Stimulated activated CD4-positive, alpha-beta T cell treated with anti-CD3 and anti-CD28 coated beads, Interleukin-4, amount 100 ng/mL, for 4 hours (primary cell): ENCODE results near the gene MET.
"Not testable (repeated sequence)": the region's sequence is repeated elsewhere in the genome, so short reads cannot be mapped to it uniquely, and the experiment has no call there.

Experiments
- DNase-seq, 2 experiments: peaks; one replicate each; pipeline ENCODE4 v3.0.0-alpha.2; 2020

The MET gene

DNA sequence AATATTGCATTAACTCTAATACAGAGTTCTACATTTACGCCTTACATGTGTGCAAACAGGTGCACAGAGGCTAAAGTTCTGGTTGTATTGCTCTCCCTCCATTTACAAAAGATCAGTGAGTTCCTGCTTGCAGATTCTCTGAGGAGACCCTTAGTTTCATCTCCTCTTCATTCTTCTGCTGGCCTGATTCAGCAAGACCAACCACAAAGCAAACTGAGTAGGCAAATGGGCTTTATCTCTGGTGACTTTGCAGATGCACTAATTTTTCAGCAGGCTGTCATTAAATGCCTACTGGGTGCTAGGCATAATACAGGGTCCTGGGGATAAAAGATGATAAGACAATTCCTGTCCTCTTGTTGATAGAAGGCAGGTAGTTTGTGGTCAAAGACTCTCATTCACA, 56.4 kb downstream of the MET start:
- no peak for DNase-seq

DNA sequence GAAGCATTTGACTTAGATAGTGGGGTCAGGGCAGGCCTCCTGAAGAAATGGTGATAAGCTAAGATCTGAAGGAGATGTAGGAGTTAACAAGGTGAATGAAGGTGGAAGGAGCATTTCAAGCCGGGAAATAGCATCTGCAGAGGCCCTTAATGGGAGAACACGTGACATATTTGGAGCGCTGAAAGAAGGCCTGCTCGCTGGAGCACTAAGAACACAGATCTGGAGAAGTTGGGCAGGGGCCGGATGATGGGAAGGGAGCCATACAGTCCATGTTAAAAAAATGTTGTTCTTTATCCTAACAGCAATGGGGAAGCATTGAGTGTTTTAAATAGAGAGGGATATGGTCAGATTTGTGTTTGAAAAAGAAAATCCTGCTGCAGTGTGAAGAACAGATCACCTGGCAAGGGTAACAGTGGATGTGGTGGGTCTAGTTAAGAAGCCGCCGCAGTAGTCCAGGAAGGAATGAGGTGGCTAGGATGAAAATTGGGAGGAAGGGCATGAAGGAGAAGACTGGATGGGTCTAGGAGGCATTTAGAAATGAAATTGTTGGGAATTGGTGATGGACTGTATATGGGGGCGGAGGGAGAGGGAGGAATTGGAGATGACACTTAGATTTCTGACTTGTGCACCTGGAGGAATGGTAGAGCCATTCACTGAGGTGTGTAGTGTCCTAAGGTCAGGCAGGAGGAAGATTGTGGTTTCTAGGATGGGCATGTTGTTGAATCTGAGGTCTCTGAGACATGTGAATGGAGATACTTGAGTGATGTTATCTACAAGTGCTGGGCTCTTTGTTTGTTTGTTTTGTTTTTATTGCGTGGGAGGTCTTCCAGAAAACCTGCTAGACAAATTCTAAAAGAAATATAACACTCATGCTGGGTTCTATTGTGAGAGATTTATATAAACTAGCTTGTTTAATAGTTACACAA, 58.4 kb downstream of the MET start:
- no peak for DNase-seq

DNA sequence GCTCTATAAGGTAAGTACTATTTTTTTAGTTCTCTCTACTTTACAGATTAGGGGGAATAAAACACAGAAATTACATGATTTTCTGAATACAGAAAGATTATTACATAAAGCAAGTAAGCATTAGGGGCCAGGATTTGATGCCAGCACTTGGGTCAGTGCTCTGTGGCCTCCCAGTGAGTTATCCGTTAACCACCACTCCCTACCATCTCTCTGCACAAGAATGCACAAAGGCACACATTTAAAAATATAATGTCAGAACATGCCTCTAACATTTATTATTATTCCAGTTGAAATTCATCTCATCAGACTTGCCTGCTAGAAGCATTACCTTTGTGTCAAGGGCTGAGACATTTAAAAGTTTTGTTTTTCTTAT, 59.0 kb downstream of the MET start:
- no peak for DNase-seq

DNA sequence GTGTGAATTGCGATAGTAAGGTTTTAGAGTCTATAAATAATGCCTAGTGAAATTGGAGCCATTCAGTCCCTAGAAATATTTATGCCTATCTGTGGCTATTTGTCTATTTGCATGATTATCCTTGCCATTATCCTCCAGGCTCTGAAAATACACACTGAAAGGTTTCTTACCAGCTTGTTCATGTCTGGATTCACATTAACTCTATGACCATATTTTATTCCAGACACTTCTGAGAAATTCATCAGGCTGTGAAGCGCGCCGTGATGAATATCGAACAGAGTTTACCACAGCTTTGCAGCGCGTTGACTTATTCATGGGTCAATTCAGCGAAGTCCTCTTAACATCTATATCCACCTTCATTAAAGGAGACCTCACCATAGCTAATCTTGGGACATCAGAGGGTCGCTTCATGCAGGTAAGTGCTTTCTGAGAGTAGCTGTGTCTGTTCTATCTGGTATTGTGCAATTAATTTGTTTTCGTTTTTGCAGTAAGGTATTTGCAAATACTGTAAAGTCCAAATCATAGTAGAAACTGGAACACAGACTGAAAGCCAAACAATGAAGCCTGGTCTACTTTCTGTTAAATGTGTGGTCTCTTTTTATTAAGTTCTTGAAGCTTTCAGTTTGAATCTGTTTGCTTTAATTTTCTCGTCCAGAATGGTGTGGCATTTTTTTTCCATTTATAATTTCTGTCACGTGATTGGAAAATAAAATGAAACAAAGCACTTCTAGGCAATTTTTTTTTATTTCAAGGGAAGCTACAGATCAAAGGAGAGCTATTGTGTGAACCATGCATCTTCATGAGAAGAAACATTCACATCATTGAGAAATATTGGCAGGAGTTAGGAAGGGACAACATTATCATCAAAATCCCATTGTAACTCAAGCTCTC, 59.7 kb downstream of the MET start:
- DNase-seq = no peak

DNA sequence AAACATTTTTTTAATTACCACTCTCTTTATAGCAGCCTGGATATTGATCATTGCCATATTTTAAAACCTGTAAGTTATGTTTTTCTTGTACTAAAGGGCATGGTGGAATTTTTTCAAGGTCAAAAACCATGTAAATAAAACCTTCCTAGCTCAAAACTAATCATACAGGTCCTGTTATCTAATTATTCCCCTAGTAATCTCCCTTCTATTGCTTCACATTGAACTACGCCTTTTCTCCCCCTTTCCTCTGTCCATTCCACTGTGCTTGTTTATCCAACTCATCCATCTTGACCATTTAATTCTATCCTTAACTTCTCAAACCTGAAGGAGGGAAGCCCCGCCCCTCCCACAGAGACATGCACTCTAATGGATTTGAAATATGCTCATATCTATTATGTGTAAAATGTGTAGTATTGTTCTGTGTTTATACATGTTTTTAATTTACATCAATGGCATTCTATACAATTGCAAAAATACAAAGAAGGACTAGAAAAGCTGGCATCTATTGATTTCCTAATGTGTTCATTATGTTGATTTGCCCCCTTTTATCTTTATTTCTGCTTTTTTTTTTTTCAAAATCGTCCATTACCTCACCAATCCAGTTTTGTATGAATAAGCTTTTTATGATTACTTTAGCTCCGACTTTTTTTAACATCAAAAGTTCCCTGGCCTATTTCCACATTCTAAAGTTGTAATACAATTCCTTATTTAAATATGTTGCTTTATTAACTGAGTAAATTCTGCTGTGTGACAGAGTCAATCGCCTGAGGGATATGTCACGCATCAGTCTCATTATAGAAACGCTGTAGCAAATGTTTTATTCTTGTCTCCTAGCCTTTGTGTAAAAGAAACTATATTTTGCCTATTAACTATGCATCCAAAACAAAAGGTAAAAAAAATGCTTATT, 61.0 kb downstream of the MET start:
- no peak for DNase-seq

DNA sequence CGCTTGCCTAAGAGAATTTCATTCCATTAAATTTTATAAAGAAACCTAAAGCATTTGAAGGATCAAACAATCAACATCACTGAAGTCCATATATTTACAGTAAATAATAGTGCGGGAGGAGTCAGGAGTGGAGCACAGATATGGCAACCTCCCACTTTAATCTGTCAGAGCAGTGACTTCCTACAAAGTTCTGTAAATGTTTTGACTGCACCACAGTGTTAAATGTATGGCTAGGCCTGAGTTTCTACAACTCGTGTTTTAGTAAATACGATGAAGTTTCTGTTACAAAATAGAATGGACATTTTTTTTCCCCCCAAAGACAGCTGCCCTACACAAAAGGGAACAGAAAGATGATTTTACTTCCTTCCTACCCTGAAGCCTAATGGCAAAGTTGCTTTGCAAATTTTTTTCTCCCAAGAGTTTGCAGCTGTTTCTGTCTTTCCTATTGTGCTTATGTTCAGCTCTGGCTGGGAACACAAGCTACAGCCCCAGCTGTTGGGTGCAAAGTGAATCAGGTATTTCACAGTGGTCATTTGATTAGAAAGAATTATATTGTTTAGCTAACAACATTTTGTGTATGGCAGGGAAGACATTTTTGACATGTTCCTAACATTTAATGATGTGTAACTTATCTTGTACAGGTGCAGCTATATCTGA, 62.1 kb downstream of the MET start:
- DNase-seq = no peak

DNA sequence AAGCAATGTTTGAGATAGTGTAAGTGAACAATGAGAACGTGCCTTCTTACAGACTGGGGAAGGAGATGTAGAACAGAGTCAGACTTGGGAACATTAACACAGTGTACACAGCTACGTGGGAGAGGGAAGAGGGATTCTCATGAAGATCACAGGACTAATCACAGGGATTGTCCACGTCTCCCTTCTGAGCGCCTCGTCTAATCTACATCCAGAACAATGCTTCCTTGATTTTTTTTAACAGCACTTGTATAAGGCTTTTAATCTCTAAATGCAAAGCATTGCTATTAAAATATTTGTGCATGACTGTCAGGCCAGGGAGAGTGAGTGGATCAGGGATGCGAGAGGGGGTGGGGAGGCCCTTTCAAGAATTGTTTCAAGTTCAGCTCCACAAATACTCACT, 62.7 kb downstream of the MET start:
- no peak for DNase-seq

DNA sequence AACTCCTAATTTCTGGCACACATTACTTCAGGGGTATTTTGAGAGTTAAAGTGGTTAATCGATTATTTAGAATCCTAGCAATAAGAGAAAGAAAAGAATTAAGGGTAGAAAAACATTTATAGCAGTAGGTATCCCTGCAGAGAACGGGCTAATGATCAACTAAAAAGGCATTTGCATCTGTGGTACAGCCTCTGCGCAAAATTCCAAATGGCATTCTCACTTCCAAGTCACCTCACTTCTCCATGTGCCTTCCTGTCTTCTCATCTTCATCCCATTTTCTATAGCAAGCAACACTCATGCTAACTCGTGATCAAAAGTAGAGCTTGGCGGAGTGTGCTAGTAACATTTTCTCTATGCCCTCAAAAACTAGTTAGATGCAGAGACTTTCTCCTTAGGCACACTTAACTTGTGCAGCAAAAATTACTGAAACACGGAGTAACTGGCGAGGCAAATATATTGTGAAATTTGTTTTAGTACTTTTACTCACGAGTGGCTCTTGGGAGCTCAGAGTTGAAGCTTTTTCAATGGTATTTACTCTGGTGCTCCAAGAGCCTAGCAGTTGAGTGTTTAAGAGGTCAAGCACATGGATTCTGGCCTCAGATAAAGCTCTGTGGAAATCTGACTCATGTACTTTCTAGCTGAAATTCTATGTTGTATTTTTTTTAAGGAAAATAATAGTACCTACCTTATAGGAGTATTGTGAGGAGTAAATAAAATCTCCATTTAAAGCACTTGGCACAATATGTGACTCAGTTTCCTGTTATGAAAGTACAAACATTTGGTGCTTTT, 65.1 kb downstream of the MET start:
- no peak for DNase-seq

DNA sequence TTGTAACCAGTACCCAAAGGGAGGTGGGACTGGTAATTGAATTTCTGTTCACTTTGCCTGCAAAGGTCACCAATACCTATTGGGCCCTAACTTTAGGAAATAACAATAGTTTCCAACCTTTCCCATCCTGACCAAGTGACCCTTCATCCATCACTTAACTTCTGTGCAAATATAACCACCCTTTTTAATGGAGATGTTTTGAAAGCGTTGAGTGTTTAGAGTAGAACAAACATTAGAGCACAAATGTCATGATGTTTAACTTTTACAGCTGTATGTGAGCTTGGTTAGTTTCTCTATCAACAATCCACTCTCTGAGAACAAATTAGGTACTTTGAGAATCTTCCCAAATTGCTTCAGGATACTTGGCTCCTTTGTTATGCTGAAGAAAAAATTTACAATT, 66.4 kb downstream of the MET start:
- DNase-seq = no peak

DNA sequence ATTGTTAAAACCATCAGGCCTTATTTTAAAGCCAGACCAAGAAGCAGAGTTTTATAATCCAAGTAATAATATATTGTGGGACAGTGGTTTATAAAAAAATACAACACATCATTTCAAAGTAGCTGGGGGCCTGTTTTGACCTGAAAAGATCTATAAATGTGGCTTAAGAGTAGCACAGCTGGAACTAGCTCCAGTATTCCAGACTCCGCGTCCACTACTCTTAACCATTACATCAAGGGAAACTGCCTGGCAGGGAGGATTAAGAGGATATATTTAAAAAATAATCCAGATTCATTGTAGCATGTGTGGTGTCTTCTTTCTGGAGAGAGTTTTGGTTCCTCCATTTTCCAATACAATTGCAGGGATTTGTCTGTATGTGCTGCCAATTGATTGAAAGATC, 67.3 kb downstream of the MET start:
- DNase-seq = no peak

DNA sequence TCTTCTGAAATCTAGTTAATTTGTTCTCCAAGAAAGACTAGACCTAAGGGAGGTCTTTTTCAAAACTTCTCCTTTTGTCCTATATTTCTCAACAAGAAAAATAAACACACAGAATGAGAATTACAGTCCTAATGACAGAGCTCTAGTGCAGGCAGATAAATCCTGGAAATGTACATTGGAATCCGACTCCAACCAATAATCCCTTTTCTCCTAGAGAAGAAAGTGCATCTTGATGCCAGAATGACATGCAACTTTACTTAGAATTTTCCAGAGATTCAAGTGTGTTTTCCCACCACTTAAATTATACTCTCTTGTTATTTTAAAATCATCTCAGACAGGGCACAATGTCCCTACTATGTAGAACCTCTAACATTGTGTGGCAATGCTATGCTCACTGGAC, 68.2 kb downstream of the MET start:
- no peak for DNase-seq

DNA sequence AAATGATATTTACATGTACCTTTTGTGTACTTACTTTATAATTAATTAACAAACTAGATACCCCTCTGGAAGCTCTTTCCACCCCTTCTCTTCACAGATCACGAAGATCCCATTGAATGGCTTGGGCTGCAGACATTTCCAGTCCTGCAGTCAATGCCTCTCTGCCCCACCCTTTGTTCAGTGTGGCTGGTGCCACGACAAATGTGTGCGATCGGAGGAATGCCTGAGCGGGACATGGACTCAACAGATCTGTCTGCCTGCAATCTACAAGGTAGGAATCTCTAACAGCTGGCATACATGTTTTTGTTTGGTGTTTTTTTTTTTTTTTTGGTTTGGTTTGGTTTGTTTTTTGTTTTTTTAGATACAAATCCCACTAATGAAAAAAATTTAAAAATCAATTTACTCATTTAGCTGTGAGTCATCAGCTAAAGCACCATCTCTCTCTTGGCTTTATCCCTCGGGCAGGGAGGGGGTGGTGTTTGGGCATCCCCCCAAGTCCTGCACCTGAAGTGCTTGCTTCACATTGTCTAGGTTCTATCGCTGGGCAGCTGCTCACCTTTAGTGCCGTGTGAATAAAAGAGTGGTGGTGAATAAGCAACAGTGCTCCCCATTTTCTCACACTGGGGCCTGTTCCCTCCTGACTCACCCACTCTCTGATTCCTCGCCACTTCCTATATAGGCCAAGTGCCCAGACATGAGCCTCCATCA, 68.9 kb downstream of the MET start:
- DNase-seq = no peak

DNA sequence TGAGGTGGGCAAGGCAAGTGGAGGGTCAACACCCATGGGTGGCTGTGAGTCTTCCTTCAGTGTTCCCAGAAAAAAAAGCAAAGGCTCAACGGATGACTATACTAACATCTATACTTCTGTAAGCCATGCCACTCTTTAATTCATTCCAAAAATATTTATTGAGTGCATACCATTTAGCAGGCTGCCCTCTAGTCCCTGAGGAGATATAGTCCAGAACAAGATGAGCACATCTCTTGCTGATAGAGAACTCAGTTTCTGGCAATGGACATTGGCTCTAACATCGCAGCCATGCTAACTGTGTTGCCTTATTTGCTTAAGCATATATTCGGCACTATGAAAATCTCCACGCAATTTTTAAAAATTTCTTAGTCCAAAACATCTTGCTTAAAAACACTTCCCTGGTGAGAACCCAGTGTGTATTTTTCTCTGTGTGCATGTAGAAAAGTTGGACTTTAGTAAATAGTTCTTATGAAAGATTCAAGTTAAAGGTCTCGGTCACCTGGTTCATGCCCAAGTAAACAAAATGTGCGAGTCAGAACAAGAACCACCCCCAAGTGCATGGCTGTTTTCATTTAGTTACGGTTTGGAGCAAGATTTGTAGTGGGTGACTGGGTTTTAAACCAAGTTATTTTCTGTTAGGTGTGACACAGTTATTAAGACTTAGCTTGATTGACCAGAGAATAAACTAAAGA, 69.8 kb downstream of the MET start:
- DNase-seq = no peak

DNA sequence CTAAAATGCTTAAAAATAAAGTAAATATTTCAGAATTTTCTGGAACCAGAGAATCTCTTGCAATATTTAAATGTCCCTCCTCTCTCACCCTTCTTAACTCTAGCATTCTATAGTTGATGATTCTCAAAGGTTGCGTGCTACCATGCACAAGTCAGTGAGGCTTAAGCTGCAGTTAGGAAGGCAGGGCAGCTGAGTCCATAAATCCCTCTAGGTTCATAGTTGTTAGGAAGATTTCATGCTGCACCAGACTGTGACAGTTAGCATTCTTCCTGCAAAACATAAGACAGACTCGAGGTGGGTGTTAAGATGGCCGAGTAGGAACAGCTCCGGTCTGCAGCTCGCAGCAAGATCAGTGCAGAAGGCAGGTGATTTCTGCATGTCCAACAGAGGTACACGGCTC, 70.6 kb downstream of the MET start:
- no peak for DNase-seq

DNA sequence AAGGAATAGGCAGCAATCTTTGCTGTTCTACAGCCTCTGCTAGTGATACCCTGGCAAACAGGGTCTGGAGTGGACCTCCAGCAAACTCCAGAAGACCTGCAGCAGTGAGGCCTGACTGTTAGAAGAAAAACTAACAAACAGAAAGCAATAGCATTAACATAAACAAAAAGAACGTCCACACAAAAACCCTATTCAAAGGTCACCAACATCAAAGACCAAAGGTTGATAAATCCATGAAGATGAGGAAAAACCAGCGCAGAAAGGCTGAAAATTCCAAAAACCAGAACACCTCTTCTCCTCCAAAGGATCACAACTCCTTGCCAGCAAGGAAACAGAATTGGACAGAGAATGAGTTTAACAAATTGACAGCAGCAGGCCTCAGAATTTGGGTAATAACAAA, 71.8 kb downstream of the MET start:
- DNase-seq = not testable (repeated sequence)

DNA sequence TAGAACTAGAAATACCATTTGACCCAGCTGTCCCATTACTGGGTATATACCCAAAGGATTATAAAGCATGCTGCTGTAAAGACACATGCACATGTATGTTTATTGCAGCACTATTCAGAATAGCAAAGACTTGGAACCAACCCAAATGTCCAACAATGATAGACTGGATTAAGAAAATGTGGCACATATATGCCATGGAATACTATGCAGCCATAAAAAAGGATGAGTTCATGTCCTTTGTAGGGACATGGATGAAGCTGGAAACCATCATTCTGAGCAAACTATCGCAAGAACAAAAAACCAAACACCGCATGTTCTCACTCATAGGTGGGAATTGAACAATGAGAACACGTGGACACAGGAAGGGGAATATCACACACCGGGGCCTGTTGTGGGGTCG, 74.4 kb downstream of the MET start:
- not testable (repeated sequence) for DNase-seq

DNA sequence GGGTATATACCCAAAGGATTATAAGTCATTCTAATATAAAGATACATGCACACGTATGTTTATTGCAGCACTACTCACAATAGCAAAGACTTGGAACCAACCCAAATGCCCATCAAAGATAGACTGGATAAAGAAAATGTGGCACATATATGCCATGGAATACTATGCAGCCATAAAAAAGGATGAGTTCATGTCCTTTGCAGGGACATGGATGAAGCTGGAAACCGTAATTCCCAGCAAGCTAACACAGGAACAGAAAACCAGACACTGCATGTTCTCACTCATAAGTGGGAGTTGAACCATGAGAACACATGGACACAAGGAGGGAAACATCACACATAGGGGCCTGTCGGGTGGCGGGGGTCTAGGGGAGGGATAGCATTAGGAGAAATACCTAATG, 79.1 kb downstream of the MET start:
- DNase-seq = not testable (repeated sequence)

DNA sequence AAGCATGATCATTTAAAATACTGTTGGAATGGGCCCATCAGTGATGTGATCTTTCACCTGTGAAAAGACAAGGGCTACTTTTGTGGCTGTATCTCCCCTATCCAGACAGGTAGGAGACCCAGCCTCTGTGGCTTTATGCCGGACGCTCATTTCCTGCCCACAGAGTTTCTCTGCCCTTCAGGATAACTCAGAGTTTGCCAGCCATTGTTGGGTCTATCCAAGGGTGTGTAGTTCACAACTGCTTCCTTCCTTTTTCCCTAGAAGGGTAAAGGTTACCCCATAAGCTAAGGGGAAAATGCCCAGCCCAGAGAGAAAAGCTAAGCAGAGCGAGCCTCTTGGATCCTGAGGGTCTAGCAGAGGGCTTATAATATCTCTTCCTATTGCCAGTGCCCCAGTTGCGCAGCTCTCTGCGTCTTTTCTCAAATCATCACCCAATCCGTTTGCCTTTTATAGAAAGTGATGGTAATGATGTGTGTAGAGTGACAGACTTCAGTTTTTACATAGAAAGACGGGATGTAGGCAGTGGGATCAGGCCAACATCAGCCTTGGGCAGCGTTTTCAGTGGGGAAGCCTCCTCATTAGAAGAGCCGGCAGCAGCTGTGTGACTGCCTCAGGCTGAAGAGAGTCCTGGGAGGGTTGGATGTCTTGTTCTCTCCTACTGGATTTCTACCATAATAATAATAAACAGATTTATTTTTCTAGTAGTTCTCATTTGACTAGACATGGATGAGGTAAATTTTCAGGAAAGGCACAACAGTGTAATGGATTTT, 80.5 kb downstream of the MET start:
- no peak for DNase-seq

DNA sequence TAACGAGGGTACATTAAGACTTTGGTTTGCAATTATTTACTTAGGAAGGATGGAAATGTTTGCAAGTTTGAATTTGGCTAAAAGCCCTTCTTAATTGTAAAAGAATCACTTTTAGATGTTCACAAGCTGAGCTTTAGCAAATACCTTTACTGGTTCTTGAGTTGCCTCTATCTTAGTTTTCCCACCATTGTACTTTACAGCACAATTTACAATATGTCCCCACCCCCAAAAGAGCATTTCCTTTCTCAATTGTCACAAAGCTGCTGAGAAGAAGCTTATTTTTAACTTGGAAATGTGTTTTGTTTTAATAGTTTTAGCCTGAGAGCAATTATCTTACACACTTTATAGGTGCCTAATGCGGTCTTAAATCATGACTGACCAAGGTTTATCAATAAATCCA, 81.1 kb downstream of the MET start:
- no peak for DNase-seq
